HG03039 (cell line): Measurements from ENCODE around the gene NPDC1.
"Not testable (repeated sequence)": the region's sequence is repeated elsewhere in the genome, so short reads cannot be mapped to it uniquely, and the experiment has no call there.

Experiments
- ATAC-seq: cut with Tn5 transposase; IDR thresholded peaks from one replicate; pipeline ENCODE4 v1.9.1; 2021; ENCODE audit warnings: mild to moderate bottlenecking, moderate library complexity; ENCODE audit not compliant: unreplicated experiment

NPDC1 gene

DNA sequence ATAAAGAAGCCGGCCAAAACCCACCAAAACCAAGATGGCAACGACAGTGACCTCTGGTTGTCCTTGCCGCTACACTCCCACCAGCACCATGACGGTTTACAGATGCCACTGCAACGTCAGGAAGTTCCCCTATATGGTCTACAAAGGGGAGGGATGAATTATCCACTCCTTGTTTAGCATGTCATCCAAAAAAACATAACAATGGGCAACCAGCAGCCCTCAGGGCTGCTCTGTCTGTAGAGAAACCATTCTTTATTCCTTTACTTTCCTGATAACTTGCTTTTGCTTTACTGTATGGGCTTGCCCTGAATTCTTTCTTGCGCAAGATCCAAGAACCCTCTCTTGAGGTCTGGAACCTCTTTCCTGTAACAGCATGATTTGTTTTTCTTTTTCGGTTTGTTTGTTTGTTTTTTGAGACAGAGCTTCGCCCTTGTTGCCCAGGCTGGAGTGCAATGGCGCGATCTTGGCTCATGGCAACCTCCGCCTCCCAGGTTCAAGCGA is 29.3 kb upstream of the NPDC1 start:
- no peak for ATAC-seq

DNA sequence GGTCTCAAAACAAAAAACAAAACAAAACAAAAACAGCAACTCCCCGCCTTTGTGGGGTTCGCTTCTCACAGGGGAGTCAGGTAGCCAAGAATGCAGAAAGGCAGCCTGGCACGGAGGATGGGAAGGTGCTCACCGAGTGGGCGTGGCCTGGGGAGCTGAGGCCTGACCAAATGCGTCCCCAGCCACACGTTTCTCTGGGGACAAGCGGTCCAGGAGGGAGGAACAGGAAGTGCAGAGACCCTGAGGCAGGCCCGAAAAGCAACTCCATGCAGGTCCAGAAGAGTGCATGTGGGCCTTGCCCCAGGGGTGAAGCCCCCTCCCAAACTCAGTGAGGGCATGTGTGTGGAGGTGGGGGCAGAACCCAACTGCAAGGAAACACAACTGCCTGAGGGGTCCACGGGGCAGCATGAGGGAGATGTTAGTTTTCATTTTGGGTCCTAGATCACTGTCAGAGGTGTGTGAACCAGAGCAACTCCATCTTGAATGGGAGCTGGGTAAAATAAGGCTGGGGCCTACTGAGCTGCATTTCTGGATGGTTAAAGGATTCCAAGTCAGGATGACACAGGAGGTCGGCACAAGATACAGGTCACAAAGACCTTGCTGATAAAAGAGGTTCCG is 28.8 kb upstream of the NPDC1 start:
- ATAC-seq, result no peak

DNA sequence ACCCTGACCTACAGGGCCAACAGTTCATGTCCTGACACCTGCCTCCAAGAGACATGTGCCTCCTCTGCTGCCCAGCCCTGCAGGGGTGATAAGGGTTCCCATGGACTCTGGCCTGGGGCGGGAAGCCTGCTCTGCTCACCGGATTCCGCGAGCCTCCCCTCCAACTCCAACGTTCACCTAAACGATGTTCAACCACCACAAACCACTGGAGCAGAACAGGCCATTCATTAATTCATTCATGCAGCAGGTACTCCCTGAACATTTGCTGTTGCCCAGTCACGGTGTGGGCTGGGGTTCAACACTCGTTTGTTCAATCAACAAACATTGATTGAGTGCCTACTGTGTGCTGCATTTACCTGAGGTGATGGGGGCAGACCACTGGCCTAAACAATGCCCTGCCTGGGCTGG is 28.0 kb upstream of the NPDC1 start:
- no peak for ATAC-seq

DNA sequence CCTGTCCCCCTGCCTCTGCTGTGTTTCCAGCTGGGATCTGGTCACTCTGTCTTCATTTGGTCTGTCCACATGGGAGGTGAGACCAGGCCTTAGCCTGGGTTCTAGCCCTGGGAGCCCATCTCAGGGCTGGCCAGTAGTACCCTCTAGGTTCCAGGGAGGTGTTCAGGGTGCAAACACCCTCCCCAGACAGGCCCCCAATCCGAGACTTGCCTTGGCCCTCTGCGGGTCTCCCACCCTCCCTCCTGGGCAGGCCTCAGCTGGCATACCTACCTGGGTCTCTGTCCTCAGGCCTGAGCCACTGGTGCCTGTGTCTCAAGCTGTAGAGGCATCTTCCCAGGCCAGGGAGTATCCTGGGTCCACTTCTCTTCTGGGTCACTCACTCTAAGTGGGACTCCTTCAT is 25.3 kb upstream of the NPDC1 start:
- no peak for ATAC-seq

DNA sequence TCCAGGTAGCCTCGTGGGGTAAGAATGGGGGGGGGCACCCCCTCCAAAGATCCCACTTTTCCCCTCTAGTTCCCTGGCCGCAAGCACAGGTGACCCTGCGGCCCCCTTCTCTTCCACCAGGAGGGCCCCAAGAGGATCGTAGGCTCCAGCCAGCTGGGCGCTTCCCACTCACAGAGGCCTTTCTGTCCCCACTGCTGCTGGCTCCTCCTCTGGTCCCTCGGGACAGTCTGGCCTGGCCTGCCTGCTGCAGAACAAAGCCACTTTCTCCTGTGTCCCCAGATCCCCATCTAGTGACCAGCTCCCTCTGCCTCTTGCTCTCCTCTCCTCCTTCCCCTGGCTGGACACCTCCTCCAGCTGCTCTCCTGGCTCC is 24.9 kb upstream of the NPDC1 start:
- no peak for ATAC-seq

DNA sequence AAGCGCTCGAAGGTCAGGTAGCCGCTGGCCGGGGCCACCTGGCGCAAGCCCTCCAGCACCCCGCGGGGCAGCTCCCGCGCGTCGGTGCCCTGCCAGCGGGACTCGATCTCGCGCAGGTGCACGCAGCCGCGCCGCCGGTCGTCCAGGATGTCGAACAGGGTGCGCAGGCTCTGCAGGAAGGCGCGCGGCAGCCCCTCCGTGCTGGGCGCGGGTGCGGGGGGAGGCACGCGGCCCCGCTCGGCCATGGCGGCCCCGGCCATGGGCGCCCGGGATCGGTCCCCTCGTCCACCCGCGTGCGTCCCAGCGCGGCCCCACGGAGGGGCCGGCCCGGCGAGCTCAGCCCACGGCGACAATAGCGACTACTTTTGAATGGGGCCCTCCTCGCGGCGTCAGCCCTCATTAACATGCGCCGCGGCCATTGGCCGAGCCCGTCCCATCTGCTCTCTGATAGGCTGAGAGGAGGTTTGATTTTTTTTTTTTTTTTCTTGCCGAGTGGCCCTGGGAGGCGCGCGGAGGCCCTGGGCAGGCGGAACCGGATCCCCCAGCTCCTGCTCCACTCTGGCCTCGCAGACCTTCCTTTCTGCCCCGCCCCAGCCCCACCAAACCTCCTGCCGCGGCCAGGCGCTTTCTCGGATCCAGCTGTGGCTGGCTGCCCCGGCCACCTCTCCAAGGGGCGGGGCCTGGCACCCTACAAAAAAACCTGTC is 24.4 kb upstream of the NPDC1 start, which contains the start of gene SAPCD2:
SAPCD2 (minus strand) TSS at position 357 of the 705 bp plus-strand sequence; CDS start at position 260, 97 bp downstream.
- ATAC-seq, result peak; percentile 67

DNA sequence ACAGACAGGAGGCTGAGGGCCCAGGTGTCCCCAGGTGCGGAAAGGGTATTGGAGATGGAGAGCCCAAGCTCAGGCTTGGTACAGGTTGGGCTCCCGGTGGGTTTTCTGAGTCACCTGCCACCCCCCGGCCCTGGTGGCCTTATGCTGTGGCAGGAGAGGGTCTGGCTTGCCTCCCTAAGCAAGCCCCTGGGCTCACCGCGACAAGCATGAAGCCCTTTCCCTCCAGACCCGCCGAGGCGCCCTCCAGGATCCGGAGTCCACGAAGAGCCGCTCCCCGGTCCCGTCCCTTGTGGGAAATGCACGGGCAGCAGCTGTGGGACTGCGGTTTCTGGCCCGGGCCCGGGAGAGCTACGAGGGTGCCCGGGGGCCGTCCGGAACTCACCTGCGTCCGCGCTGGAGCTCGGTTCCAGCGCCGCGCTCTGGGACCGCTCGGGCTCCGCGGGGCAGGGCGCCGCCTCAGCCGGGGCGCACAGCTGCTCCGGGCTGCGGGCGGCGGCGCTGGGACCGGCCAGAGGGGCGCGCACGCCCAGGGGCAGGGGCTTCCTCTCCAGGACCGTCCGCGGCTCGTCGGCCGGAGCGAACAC is 23.6 kb upstream of the NPDC1 start:
- ATAC-seq, result no peak

DNA sequence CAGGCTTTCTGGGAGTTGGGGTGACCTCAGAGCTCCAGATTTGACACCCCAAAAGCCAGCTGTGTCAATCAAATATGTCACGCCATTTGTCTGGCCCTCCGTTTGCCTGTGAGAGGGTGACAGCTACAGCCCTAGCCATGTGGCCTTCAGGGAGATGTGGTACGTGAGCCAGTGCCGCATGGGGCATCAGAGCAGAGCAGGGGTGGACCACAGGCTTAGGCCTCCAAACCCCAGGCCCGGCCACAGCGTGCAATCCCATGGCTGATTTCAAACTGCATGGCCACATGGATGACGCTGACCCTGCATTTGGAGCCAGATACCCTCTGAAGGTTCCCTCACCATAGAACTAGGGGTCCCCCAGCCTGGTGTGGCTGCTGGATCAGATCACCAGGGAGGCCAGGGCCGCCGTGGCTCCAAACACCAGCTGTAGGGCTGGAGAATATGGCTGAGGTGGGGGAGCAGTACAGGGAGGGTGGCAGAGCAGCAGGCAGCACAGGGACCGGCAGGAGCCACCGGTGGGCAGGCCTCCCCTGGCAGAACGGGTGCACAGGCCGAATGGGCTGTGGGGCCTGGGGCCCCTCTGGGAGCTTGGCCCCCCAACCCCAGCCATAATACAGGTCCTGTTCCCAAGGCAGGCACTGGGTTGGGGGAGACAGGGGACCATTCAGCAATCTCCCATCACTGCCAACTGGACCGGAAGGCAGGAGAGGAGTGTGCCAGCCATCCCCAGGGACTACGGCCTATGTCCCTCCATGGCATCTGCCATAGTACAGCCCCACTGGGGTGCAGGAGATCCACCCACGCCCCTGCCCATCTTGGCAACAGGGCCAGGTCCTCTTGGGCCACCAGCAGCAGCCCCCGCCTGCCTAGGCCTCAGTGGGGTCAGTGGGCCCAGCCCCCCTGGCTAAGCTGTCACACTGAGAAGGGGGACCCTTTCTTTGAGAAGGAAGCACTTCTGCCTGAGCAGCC is 22.8 kb upstream of the NPDC1 start:
- ATAC-seq, result no peak

DNA sequence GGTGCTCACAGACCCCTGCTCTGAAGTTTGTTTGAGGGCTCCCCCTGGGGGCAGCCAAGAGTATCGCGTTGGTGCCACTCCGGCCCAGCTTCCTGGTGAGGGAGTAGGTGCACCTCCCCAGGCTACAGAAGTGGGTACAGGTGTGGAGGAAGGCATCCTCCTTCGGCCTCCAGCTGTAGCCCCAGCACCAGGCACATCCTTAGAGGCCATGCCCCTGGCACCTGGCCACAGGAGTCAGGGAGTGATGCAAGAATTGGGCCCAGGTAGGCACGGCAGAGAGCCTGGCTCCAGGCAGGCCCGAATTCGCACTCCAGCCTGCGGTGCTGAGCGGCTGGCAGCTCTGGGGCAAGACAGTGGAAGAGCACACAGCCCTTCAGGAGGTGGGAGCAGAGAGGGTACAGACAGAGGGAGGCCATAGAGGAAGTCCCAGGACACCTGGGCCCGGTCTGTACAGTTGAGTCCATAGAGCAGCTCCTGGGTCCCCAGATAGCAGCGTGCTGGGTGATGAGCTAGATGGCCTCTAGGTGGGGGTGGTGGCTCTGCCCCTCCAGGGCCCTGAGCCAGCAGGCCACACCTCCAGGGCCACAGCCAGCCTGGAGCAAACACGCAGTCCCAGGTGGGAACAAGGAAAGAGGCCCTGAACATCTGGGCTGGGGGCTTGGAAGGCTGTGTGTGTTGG is 22.0 kb upstream of the NPDC1 start:
- ATAC-seq, result no peak

DNA sequence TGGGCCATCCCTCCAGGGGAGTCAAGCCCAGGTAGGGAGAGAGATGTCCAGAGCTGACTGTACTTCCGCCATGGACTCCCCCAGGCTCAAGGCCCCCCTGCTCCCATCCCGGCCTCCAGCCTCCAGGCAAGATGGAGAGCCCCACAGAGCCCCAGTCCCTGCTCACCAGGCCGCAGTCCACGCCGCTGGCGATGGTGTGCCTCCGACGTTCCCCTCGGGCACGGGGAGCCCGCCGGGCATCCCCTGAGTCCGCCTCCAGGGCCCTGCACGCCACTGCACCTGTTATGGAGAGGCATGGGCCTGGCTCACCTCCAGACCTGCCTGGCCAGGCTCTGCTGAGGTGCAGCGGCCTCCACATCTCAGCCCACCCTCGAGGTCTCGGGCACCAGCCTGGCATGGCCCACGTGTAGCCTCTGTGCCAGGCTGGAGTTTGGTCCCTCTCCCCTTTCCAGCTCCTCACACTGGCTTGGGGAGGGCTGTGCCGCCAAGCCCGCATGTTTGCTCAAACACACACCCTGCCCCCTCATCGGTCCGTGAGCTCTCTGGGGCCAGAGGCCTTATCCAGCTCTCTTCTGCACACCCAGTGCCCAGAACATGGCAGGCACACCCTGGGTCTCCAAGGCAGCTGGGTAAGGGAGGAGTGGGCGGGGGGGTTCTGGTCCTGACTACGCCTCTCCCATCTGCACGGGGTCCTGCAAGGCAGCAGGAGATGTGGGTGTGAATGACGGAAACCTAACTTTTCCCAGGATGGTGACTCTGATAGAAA is 20.3 kb upstream of the NPDC1 start:
- ATAC-seq, result no peak

DNA sequence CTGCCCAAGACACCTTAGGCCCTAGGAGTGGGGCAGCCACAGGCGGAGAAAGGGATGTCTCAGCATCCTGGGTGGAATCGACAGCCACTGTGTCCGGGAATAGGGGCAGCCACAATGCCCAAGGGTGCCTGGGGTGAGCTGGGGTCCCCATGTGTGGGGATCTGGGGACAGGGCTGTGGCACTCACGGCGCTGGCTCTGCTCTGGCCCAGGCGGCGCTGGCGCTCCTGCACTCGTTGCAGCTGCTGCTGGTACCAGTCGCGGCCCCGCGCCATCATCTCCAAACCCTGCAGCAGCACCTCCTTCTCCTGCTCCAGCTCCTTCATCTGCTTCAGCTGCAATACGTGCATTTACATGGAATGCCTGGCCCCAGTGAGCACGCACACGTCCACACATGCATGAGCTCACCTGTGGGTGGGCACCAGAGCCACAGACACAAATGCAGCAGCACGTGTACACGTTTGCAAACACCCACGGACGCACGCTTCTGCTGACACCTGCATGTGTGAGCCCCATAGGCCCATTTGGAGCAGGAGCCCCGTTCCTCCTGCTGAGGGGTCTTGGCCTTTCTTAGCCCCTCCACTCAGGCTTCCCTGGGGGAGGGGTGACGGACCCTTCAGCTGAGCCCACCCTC is 19.5 kb upstream of the NPDC1 start:
- no peak for ATAC-seq

DNA sequence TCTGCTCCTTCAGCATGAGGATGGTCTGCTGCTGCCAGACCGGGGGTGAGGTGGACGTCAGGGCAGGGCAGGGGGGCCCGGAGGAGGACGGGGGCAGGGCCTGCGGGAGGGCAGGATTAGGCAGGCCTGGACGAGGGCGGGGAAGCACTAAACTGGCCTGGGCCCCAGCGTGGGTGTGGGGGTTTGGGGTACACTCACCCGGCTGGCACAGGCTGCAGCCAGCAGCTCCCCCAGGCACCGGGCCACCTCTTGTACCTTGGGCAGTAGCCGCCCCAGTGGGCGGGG is 18.8 kb upstream of the NPDC1 start:
- no peak for ATAC-seq

DNA sequence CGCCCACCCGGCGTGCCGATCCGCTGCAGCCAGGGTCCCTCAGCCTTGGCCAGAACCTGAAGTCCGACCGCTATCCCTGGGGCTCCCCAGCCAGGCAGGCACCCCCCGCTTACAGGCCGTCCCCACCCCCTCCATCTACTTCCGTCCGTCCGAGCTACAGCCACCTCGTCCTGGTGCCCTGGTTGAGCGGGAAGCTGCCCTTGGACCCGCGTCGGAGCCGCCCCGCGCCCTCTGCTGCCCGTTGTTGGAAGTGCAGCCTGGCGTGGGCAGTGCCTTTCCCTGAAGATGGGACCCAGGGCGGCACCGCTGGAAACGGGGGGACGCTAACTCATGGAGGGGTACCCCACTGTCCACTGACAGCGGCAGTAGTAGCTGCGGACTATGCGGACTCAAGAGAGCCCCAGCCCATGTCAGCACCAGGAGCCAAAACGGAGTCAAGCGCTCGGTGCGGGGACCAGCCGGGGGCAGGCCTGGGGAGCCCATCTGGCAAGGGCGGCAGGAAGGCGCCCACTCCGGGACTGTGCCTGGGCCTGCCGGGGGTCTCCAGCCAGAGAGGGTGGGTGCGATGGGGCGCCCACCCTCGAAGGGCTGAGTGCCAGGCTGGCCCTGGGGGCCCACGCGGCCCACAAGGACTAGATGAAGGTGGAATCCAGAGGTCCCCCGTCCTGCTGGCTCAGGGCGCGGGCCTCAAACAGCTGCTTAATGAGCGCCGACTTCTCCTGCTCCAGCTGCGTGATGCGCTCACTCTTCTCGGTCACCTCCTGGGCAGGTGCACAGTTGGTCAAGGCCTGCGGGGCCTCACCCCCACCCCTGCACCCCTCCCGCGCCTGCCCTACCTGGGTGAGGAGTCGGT is 18.3 kb upstream of the NPDC1 start:
- no peak for ATAC-seq

DNA sequence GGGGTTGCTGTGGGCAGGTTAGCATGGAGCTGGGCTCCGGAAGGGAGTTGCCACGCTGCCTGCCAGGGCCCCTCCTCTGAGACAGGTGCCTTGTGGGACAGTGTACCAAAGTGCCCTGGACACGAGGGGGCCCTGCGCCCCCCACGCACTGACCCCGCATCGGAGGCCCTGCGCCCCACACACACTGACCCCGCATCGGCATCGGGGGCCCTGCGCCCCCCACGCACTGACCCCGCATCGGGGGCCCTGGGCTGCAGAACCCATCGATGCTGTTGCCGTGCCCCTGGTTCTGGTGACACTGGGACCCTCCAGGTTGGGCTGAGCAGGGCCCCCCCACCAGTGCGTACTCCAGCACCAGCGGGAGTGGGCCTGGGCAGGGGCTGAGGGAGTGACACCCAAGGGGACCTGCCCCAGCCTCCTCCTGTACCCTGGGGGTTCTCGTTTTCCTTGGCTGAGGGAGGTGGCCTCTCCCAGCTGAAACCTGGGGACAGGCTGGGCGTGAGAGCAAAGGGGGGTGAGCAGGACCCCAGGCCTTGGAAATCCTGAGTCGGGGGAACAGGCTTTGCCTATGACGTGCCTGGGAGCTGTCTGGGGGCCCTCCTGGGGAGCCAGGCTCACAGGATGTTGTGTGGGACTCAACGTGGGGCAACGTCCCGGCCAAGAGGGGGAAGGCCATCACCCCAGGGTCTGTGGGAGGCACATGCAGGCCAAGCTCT is 17.5 kb upstream of the NPDC1 start:
- no peak for ATAC-seq

DNA sequence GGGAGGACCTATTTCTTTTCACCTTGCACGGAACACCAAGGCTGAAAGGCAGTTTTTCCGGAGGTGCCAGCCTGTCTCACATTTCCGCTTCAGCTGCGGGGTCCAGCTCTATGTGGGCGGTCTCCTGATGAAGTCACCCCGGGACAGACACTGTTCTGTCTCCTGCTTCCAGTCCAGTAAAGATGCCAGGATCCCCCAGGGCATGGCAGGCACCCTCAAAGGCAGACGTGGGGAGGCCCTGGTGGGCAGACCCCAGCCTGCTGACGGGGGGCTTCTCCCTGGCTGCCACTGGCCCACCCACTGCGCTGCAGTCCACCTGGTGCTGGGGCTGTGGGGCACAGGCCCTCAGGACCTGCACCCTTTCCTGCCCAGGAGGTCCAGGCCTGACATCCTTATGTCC is 16.8 kb upstream of the NPDC1 start:
- ATAC-seq, result not testable (repeated sequence)

DNA sequence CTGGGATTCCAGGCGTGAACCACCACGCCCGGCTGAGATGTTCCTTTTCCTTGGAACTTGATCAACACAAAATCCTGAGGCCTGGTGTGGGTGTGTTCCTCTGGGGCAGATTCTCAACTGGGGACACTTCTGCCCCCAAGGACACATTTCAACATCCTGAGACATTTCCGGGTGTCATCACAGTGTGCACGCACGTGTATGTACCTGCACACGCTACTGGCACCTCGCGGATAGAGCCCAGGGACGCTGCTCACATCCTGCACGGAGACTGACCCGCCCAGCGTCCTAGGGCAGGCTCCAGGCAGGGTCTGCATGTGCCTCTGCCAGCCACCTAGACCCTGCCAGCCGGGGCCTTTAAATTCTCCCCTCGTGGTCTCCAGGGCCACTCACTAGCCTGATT is 16.4 kb upstream of the NPDC1 start:
- no peak for ATAC-seq

DNA sequence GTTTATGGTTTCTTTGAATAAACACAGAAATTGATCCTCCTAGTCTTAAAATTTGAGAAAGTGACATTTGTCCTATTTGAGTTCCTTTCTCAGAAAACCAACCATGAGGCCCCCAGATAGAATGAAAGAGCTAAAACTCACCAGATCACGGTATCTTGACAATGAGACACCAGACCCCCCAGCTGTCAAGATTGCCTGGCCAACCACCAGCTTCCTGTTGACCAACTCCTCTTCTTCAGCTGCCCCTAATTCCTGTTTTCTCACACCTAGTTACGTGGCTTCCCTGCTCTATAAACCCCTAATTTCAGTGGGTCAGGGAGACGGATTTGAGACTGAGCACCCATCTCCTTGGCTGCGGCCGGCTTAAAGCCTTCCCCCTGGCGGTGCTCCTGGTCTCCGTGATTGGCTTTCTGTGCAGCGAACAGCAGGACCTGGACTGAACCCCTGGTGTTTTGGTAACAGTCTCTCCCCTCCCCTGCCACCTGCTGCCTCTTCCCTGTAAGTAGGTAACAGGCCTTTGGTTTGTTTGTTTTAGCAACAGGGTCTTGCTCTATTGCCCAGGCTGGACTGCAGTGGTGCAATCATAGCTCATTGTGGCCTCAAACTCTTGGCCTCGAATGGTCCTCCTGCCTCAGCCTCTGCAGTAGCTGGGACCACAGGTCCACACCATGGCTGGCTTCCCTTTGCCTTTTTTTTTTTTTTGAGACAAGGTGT is 12.7 kb upstream of the NPDC1 start:
- no peak for ATAC-seq
